Activated CD8-positive, alpha-beta memory T cell treated with anti-CD3 and anti-CD28 coated beads for 24 hours (primary cell): Measurements from ENCODE around the gene NAP1L3.

Experiments
- DNase-seq: peaks from one replicate; pipeline ENCODE4 v3.0.0-alpha.2; 2020

The NAP1L3 gene

GRCh38 chrX:93673056-93673868 lies at the start of gene NAP1L3:
Gene NAP1L3, minus strand, starts transcription at chrX:93673578. Its CDS starts 274 bp downstream, at chrX:93673304.
- DNase-seq, result peak; percentile 81

- DNase-seq, result no peak
Observed at GRCh38 chrX:93711076-93711475, 37.7 kb upstream of the NAP1L3 start.

- no peak for DNase-seq
Observed at GRCh38 chrX:93703701-93704100, 30.3 kb upstream of the NAP1L3 start.

GRCh38 chrX:93695981-93696380 lies 22.6 kb upstream of the NAP1L3 start:
- DNase-seq, result no peak

- no peak for DNase-seq
Observed at GRCh38 chrX:93673869-93674271, 492 bp upstream of the NAP1L3 start, which contains the start of gene FAM133A. Gene FAM133A, plus strand, starts transcription at chrX:93674206. Its CDS starts 35,214 bp downstream, at chrX:93709420.

GRCh38 chrX:93660575-93660974 lies 12.8 kb downstream of the NAP1L3 start:
- no peak for DNase-seq

GRCh38 chrX:93649381-93649780 lies 24.0 kb downstream of the NAP1L3 start:
- no peak for DNase-seq

- DNase-seq, result no peak
Observed at GRCh38 chrX:93637591-93637990, 35.8 kb downstream of the NAP1L3 start.
